IPS-20b (cell line): ENCODE results near the gene ST3GAL3.
"Not testable (repeated sequence)": the region's sequence is repeated elsewhere in the genome, so short reads cannot be mapped to it uniquely, and the experiment has no call there.

Experiments used
- H3K27ac ChIP-seq: one replicate; pipeline ENCODE4 v1.5.1; 2013; ENCODE audit warnings: low read length
- H3K27me3 ChIP-seq: 2 replicates; pipeline ENCODE4 v1.6.1; 2013; ENCODE audit warnings: mild to moderate bottlenecking, low read length, inconsistent platforms; ENCODE audit not compliant: insufficient read depth
- H3K36me3 ChIP-seq: 2 replicates; pipeline ENCODE4 v1.6.1; 2013; ENCODE audit warnings: low read depth, mild to moderate bottlenecking, inconsistent platforms, low read length, moderate library complexity; ENCODE audit not compliant: insufficient read depth
- H3K4me1 ChIP-seq: 2 replicates; pipeline ENCODE4 v1.6.1; 2013; ENCODE audit warnings: mild to moderate bottlenecking, control low read depth, inconsistent platforms, low read length, moderate library complexity; ENCODE audit not compliant: insufficient read depth
- H3K4me3 ChIP-seq: 2 replicates; pipeline ENCODE4 v1.5.1; 2013; ENCODE audit warnings: mild to moderate bottlenecking, low read length, inconsistent platforms
- H3K9ac ChIP-seq: 2 replicates; pipeline ENCODE4 v1.6.1; 2013; ENCODE audit warnings: low read depth, mild to moderate bottlenecking, inconsistent platforms, low read length, moderate library complexity
- H3K9me3 ChIP-seq: 2 replicates; pipeline ENCODE4 v1.6.1; 2013; ENCODE audit warnings: mild to moderate bottlenecking, low read depth, low read length, inconsistent platforms; ENCODE audit not compliant: insufficient read depth

The ST3GAL3 gene

GRCh38 chr1:43766086-43766784 lies 58.9 kb downstream of the ST3GAL3 start:
- H3K4me3 ChIP-seq: peak overlapping the region; percentile 52; the same call in 1 of the 2 replicates
- H3K27ac ChIP-seq: peak overlapping the region; percentile 80
- no peaks in the 10 kb centered on the region for H3K27me3 ChIP-seq
- no peaks in the 10 kb centered on the region for H3K36me3 ChIP-seq
- no peaks in the 10 kb centered on the region for H3K9me3 ChIP-seq
- H3K9ac ChIP-seq: peak overlapping the region; percentile 74; the same call in 1 of the 2 replicates
- H3K4me1 ChIP-seq: peaks cover 44% of the 10 kb centered on the region

GRCh38 chr1:43766818-43767525 lies 59.6 kb downstream of the ST3GAL3 start:
- Histone ChIP-seq H3K9ac (peak overlapping the region; percentile 74; the same call in 1 of the 2 replicates), H3K9me3 (no peaks in the 10 kb centered on the region), H3K4me3 (peak overlapping the region; percentile 52; the same call in 1 of the 2 replicates), H3K27ac (peak overlapping the region; percentile 80), H3K36me3 (no peaks in the 10 kb centered on the region), H3K4me1 (peaks cover 44% of the 10 kb centered on the region), H3K27me3 (no peaks in the 10 kb centered on the region)

- Histone ChIP-seq H3K4me3 (no peak overlapping the region), H3K27me3 (no peaks in the 10 kb centered on the region), H3K27ac (no peak overlapping the region), H3K36me3 (no peaks in the 10 kb centered on the region), H3K9ac (no peak overlapping the region), H3K9me3 (no peaks in the 10 kb centered on the region), H3K4me1 (peaks cover 44% of the 10 kb centered on the region)
Observed at GRCh38 chr1:43768168-43768567, 60.8 kb downstream of the ST3GAL3 start.

- Histone ChIP-seq H3K9ac (no peak overlapping the region), H3K9me3 (no peaks in the 10 kb centered on the region), H3K36me3 (no peaks in the 10 kb centered on the region), H3K4me3 (no peak overlapping the region), H3K27me3 (no peaks in the 10 kb centered on the region), H3K4me1 (peaks cover 40% of the 10 kb centered on the region), H3K27ac (no peak overlapping the region)
Observed at GRCh38 chr1:43769350-43769908, 62.1 kb downstream of the ST3GAL3 start.

GRCh38 chr1:43770111-43770510 lies 62.8 kb downstream of the ST3GAL3 start:
- H3K27ac ChIP-seq: no peak overlapping the region
- H3K4me1 ChIP-seq: peaks cover 39% of the 10 kb centered on the region
- no peaks in the 10 kb centered on the region for H3K27me3 ChIP-seq
- H3K36me3 ChIP-seq: no peaks in the 10 kb centered on the region
- H3K9me3 ChIP-seq: no peaks in the 10 kb centered on the region
- peak overlapping the region; percentile 39; the same call in 1 of the 2 replicates for H3K9ac ChIP-seq
- no peak overlapping the region for H3K4me3 ChIP-seq

GRCh38 chr1:43772978-43773377 lies 65.6 kb downstream of the ST3GAL3 start:
- Histone ChIP-seq H3K27ac (no peak overlapping the region), H3K4me1 (peaks cover 19% of the 10 kb centered on the region; the same call in 1 of the 2 replicates), H3K4me3 (no peak overlapping the region), H3K9me3 (no peaks in the 10 kb centered on the region), H3K27me3 (no peaks in the 10 kb centered on the region), H3K9ac (no peak overlapping the region), H3K36me3 (no peaks in the 10 kb centered on the region)

GRCh38 chr1:43773821-43774220 lies 66.5 kb downstream of the ST3GAL3 start:
- Histone ChIP-seq H3K9me3 (no peaks in the 10 kb centered on the region), H3K4me1 (peaks cover 19% of the 10 kb centered on the region; the same call in 1 of the 2 replicates), H3K4me3 (no peak overlapping the region), H3K27ac (no peak overlapping the region), H3K27me3 (no peaks in the 10 kb centered on the region), H3K36me3 (no peaks in the 10 kb centered on the region), H3K9ac (no peak overlapping the region)

- H3K4me1 ChIP-seq: peaks cover 15% of the 10 kb centered on the region; the same call in 1 of the 2 replicates
- no peak overlapping the region for H3K9ac ChIP-seq
- no peaks in the 10 kb centered on the region for H3K27me3 ChIP-seq
- H3K4me3 ChIP-seq: no peak overlapping the region
- no peak overlapping the region for H3K27ac ChIP-seq
- H3K36me3 ChIP-seq: no peaks in the 10 kb centered on the region
- H3K9me3 ChIP-seq: no peaks in the 10 kb centered on the region
Observed at GRCh38 chr1:43774359-43774758, 67.0 kb downstream of the ST3GAL3 start.

- no peak overlapping the region for H3K4me3 ChIP-seq
- H3K9ac ChIP-seq: no peak overlapping the region
- H3K9me3 ChIP-seq: no peaks in the 10 kb centered on the region
- H3K36me3 ChIP-seq: no peaks in the 10 kb centered on the region
- no peaks in the 10 kb centered on the region for H3K4me1 ChIP-seq
- H3K27ac ChIP-seq: no peak overlapping the region
- no peaks in the 10 kb centered on the region for H3K27me3 ChIP-seq
Observed at GRCh38 chr1:43776043-43776761, 68.9 kb downstream of the ST3GAL3 start.

- H3K36me3 ChIP-seq: not testable (repeated sequence)
Observed at GRCh38 chr1:43777916-43778315, 70.6 kb downstream of the ST3GAL3 start.

GRCh38 chr1:43779266-43779665 lies 71.9 kb downstream of the ST3GAL3 start:
- no peaks in the 10 kb centered on the region for H3K27me3 ChIP-seq
- no peaks in the 10 kb centered on the region for H3K9me3 ChIP-seq
- no peaks in the 10 kb centered on the region for H3K36me3 ChIP-seq
- no peak overlapping the region for H3K9ac ChIP-seq
- H3K4me3 ChIP-seq: no peak overlapping the region
- 0 out of 2 replicates have a peak, but pooled peaks cover 2% of the 10 kb centered on the region for H3K4me1 ChIP-seq
- no peak overlapping the region for H3K27ac ChIP-seq

More at GRCh38 chr1:43777916-43778315, 70.6 kb downstream of the ST3GAL3 start:
- not testable (repeated sequence) for H3K27me3 ChIP-seq, H3K9me3 ChIP-seq, H3K27ac ChIP-seq, H3K9ac ChIP-seq, H3K4me3 ChIP-seq, H3K4me1 ChIP-seq
